ENCODE results near the gene IL11. TPM values are rescaled to one million over a fixed set of nuclear protein-coding genes. Genes with fewer than 3 reads are reported as not detected.
"Not testable (repeated sequence)": the region's sequence is repeated elsewhere in the genome, so short reads cannot be mapped to it uniquely, and the experiment has no call there.

Gene IL11
- total RNA-seq, 1 experiment from 2014 or later = 3.9 TPM

DNA sequence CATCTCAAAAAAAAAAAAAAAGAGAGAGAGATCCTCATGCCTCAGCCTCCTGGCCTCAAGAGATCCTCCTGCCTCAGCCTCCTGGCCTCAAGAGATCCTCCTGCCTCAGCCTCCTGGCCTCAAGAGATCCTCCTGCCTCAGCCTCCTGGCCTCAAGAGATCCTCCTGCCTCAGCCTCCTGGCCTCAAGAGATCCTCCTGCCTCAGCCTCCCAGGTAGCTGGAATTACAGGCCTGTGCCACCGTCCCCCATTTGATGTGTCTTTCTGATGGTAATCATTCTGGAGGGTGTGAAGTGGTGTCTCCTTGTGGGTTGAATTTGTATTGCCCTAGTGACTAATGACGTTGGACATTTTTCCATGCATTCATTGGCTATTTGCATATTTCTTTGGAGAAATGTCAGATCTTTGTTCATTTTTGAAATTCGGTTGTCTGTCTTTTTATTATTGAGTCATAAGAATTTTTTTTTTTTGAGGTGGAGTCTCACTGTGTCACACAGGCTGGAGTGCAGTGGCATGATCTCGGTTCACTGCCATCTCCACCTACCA is 41.4 kb downstream of the IL11 start:
- H2AFZ ChIP-seq (ENCODE audit: low read length); H4K8ac ChIP-seq (replicated peaks; ENCODE audit: insufficient read length, low read depth, low read length); H2BK12ac ChIP-seq (ENCODE audit: insufficient read length, low read depth, low read length); H3T11ph ChIP-seq (ENCODE audit: low read length); H3K27ac ChIP-seq (ENCODE audit: insufficient read length, low read depth, low read length); H3K4ac ChIP-seq (ENCODE audit: low read depth, low read length); H3K27me3 ChIP-seq (ENCODE audit: insufficient read depth, low read length); H2BK15ac ChIP-seq (ENCODE audit: low read depth, low read length); H3K23me2 ChIP-seq (ENCODE audit: insufficient read length, low read depth, low read length, poor library complexity, severe bottlenecking); H2BK20ac ChIP-seq (ENCODE audit: low read depth, low read length, poor library complexity, severe bottlenecking); H3K79me2 ChIP-seq (ENCODE audit: insufficient read depth, low read length); H3K9me3 Mint-ChIP-seq; H3K18ac ChIP-seq (ENCODE audit: insufficient read length, low read depth, low read length); H3K4me3 Mint-ChIP-seq; H4K20me1 ChIP-seq (ENCODE audit: control insufficient read depth, insufficient read depth, insufficient read length); H2BK120ac ChIP-seq (ENCODE audit: low read depth, low read length, poor library complexity, severe bottlenecking); H4K5ac ChIP-seq (ENCODE audit: insufficient read length, low read depth, low read length); H3K4me1 ChIP-seq (ENCODE audit: insufficient read depth, low read length); H3K23ac ChIP-seq (ENCODE audit: insufficient read length, low read depth, low read length); H3K79me1 ChIP-seq (ENCODE audit: insufficient read depth, low read depth, low read length, poor library complexity, severe bottlenecking); H3K14ac ChIP-seq (ENCODE audit: insufficient read depth, low read length); H3K9ac ChIP-seq (ENCODE audit: extremely low read depth, insufficient read length, low read length); H4K91ac ChIP-seq (ENCODE audit: insufficient read length, low read depth, low read length); H3K36me3 Mint-ChIP-seq (ENCODE audit: insufficient read depth in 1 of 3, low read depth in 3 of 3); H3K9me3 ChIP-seq (ENCODE audit: control insufficient read depth, low read depth, low read length); H3K27ac Mint-ChIP-seq; H3K4me1 Mint-ChIP-seq; H3K4me2 ChIP-seq (ENCODE audit: insufficient read depth, insufficient read length, low read length); DNase-seq; H2AK5ac ChIP-seq (ENCODE audit: insufficient read length, low read length); H2BK5ac ChIP-seq (ENCODE audit: insufficient read length, low read length); H3K56ac ChIP-seq (ENCODE audit: insufficient read length, low read depth, low read length): not testable (repeated sequence)
- WGBS (ENCODE audit: extremely low coverage, insufficient read length, low lambda C conversion rate) = no CpG with 5 or more reads among the region's 4 CpGs
- peaks cover 28% of the 10 kb centered on the region for H3K27me3 Mint-ChIP-seq (ENCODE audit: low read depth)

Data from H9 (cell line).